BLaER1 (cell line): ENCODE data around the gene ABAT.

Source experiments
- H3K27ac ChIP-seq: shearing (Covaris generic); formaldehyde crosslinking; 2 replicates; pipeline ENCODE4 v1.8.1; 2022
- H3K27me3 ChIP-seq: shearing (Covaris generic); formaldehyde crosslinking; 2 replicates; pipeline ENCODE4 v1.8.1; 2022
- H3K36me3 ChIP-seq: shearing (Covaris generic); formaldehyde crosslinking; 2 replicates; pipeline ENCODE4 v1.8.1; 2022
- H3K4me1 ChIP-seq: shearing (Covaris generic); formaldehyde crosslinking; 2 replicates; pipeline ENCODE4 v1.8.1; 2022
- H3K4me2 ChIP-seq: shearing (Covaris generic); formaldehyde crosslinking; 2 replicates; pipeline ENCODE4 v1.8.1; 2022
- H3K4me3 ChIP-seq: shearing (Covaris generic); formaldehyde crosslinking; 2 replicates; pipeline ENCODE4 v1.8.1; 2022
- H3K9ac ChIP-seq: shearing (Covaris generic); formaldehyde crosslinking; 2 replicates; pipeline ENCODE4 v1.8.1; 2022
- H3K9me3 ChIP-seq: shearing (Covaris generic); formaldehyde crosslinking; 2 replicates; pipeline ENCODE4 v1.8.1; 2022
- H4K20me1 ChIP-seq: shearing (Covaris generic); formaldehyde crosslinking; 2 replicates; pipeline ENCODE4 v1.8.1; 2022
- Cebpa-rat ChIP-seq: shearing (Covaris generic); IDR thresholded peaks from 2 replicates; pipeline ENCODE4 v1.8.1; 2022

Gene ABAT

DNA sequence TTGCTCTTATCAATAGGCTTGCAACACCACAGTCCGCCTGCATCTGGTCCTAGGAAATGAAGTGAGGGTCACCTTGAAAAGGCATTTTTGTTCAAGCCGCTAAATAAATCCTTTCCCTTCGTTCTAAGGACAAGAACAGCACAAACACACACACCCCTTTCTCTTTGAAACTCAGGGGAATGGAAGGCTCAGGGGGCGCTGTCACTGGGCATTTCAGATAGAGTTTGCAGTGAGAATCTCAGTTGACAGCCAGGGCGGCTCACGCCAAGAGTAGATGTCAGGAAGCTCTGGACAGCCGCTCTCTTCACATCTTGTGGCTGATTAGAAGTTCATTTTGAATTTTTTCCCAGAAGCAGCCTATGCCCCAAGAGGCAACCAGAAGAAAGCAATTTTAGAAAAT, 39.8 kb downstream of the ABAT start:
- H3K36me3 ChIP-seq: peaks cover 36% of the 10 kb centered on the region
- H4K20me1 ChIP-seq: no peaks in the 10 kb centered on the region
- H3K27ac ChIP-seq: no peak overlapping the region
- no peaks in the 10 kb centered on the region for H3K27me3 ChIP-seq
- no peak overlapping the region for H3K9ac ChIP-seq
- H3K9me3 ChIP-seq: peaks cover 21% of the 10 kb centered on the region
- no peak overlapping the region for H3K4me2 ChIP-seq
- no peak for TF ChIP-seq Cebpa-rat
- H3K4me1 ChIP-seq: peaks cover 9% of the 10 kb centered on the region
- no peak overlapping the region for H3K4me3 ChIP-seq

DNA sequence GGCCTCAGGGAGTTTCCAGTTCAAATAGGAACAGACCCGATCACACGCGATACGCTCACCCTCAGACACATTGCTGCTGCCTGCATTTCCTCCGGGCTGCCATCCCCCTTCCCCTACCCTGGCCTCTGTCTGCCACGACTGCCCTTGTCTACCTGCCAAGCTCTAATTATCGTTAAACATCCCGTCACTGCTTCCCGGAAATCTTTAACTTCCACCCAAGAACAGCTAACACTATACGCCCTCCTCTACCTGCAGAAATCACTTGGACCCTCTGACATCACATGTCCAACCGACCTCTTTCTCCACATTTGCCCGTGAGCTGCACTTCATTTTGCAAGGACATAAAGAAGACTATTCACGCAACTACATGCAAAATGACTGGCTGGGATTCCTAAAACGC, 40.4 kb downstream of the ABAT start:
- Histone ChIP-seq H3K36me3 (peaks cover 36% of the 10 kb centered on the region), H3K4me1 (peaks cover 9% of the 10 kb centered on the region), H3K4me3 (no peak overlapping the region), H4K20me1 (no peaks in the 10 kb centered on the region), H3K9ac (no peak overlapping the region), H3K27me3 (no peaks in the 10 kb centered on the region), H3K27ac (no peak overlapping the region), H3K9me3 (peaks cover 21% of the 10 kb centered on the region), H3K4me2 (no peak overlapping the region)
- no peak for TF ChIP-seq Cebpa-rat

- Histone ChIP-seq H3K4me1 (peaks cover 12% of the 10 kb centered on the region), H4K20me1 (no peaks in the 10 kb centered on the region), H3K36me3 (peaks cover 36% of the 10 kb centered on the region), H3K9me3 (peaks cover 21% of the 10 kb centered on the region), H3K4me2 (no peak overlapping the region), H3K27me3 (no peaks in the 10 kb centered on the region), H3K4me3 (no peak overlapping the region), H3K9ac (no peak overlapping the region), H3K27ac (no peak overlapping the region)
- TF ChIP-seq Cebpa-rat: no peak
Measured at GRCh38 chr16:8716052-8716451, 41.6 kb downstream of the ABAT start.

- Histone ChIP-seq H3K27me3 (no peaks in the 10 kb centered on the region), H3K27ac (no peak overlapping the region), H3K4me1 (peaks cover 12% of the 10 kb centered on the region), H3K4me3 (no peak overlapping the region), H3K4me2 (no peak overlapping the region), H3K36me3 (peaks cover 36% of the 10 kb centered on the region), H4K20me1 (no peaks in the 10 kb centered on the region), H3K9me3 (peaks cover 21% of the 10 kb centered on the region), H3K9ac (no peak overlapping the region)
- no peak for TF ChIP-seq Cebpa-rat
Measured at GRCh38 chr16:8716592-8716991, 42.2 kb downstream of the ABAT start.

GRCh38 chr16:8717469-8717868, 43.1 kb downstream of the ABAT start:
- peaks cover 36% of the 10 kb centered on the region for H3K36me3 ChIP-seq
- no peak for TF ChIP-seq Cebpa-rat
- no peaks in the 10 kb centered on the region for H3K27me3 ChIP-seq
- H3K27ac ChIP-seq: no peak overlapping the region
- H3K4me2 ChIP-seq: no peak overlapping the region
- H4K20me1 ChIP-seq: no peaks in the 10 kb centered on the region
- H3K4me1 ChIP-seq: peaks cover 12% of the 10 kb centered on the region
- no peak overlapping the region for H3K4me3 ChIP-seq
- H3K9me3 ChIP-seq: peaks cover 21% of the 10 kb centered on the region
- no peak overlapping the region for H3K9ac ChIP-seq

- peaks cover 21% of the 10 kb centered on the region for H3K9me3 ChIP-seq
- no peak overlapping the region for H3K4me3 ChIP-seq
- H3K9ac ChIP-seq: no peak overlapping the region
- TF ChIP-seq Cebpa-rat: no peak
- peaks cover 12% of the 10 kb centered on the region for H3K4me1 ChIP-seq
- H3K27ac ChIP-seq: no peak overlapping the region
- H3K36me3 ChIP-seq: peaks cover 36% of the 10 kb centered on the region
- H3K4me2 ChIP-seq: no peak overlapping the region
- no peaks in the 10 kb centered on the region for H3K27me3 ChIP-seq
- H4K20me1 ChIP-seq: no peaks in the 10 kb centered on the region
Measured at GRCh38 chr16:8717892-8718415, 43.5 kb downstream of the ABAT start.

- peaks cover 35% of the 10 kb centered on the region for H3K36me3 ChIP-seq
- H4K20me1 ChIP-seq: no peaks in the 10 kb centered on the region
- no peak overlapping the region for H3K9ac ChIP-seq
- H3K4me2 ChIP-seq: peak overlapping the region; percentile 9; the same call in 1 of the 2 replicates
- H3K27me3 ChIP-seq: no peaks in the 10 kb centered on the region
- H3K9me3 ChIP-seq: peaks cover 21% of the 10 kb centered on the region
- no peak overlapping the region for H3K4me3 ChIP-seq
- TF ChIP-seq Cebpa-rat: no peak
- H3K27ac ChIP-seq: no peak overlapping the region
- peaks cover 12% of the 10 kb centered on the region for H3K4me1 ChIP-seq
Measured at GRCh38 chr16:8718851-8719680, 44.6 kb downstream of the ABAT start.

DNA sequence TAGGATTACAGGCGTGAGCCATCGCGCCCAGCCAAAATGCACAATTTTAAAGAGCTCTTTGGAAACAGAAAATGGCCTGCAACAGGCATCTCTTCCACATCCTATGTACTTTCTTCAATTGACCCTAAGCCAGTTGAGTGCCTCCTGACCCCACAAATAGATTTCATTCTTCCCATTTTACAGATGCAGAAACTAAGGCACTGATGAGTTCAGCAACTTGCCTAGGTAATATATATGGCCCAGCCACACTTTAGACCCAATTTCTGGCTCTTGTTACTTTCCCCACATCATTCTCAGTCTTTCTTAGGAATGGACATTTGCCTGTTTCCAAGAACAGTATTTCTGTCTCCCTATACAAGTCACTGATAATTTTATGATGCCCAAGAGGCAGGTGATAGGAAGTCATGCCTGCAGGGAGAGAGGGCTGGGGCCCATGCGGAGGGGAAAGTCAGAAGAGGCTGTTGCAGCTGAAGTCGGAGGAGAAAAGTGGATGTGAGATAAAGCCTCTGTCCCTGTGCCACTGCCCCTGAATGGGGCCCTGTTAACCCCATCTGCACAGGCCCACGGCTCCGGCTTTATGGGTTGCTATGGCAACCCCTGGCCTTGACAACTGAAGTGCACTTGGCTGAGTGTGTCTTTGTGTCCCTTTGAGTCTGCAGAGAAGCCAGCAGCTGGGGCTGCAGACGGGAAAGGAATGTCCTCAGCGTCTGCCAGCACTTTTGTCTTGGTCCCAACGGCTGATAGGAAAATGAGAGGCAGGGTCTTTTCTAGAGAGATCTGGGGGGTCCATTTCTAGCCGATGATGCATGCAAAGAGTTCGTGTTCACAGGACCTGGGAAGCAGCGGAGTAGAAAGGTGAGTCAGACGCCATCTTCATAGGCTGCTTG, 45.9 kb downstream of the ABAT start:
- no peak for TF ChIP-seq Cebpa-rat
- Histone ChIP-seq H3K9me3 (peaks cover 21% of the 10 kb centered on the region), H3K27ac (no peak overlapping the region), H3K36me3 (peaks cover 23% of the 10 kb centered on the region), H3K4me1 (peaks cover 12% of the 10 kb centered on the region), H3K9ac (no peak overlapping the region), H4K20me1 (no peaks in the 10 kb centered on the region), H3K4me3 (no peak overlapping the region), H3K4me2 (no peak overlapping the region), H3K27me3 (no peaks in the 10 kb centered on the region)

- TF ChIP-seq Cebpa-rat: no peak
- Histone ChIP-seq H3K36me3 (peaks cover 21% of the 10 kb centered on the region), H3K27ac (no peak overlapping the region), H3K4me2 (no peak overlapping the region), H3K4me1 (peaks cover 12% of the 10 kb centered on the region), H3K4me3 (no peak overlapping the region), H3K27me3 (no peaks in the 10 kb centered on the region), H3K9ac (no peak overlapping the region), H4K20me1 (no peaks in the 10 kb centered on the region), H3K9me3 (peaks cover 21% of the 10 kb centered on the region)
Measured at GRCh38 chr16:8720967-8721308, 46.5 kb downstream of the ABAT start.
